WI38 (cell line): ENCODE results near the gene CEND1.

Source experiments
- H3K4me3 ChIP-seq: 2 replicates; pipeline ENCODE4 v1.5.1; 2011; ENCODE audit warnings: low read depth, mild to moderate bottlenecking, control low read depth, low read length
- TF ChIP-seq, protein P1 (sequence below): IDR thresholded peaks from 2 replicates; pipeline ENCODE4 v1.5.1; 2012; ENCODE audit warnings: low read depth, mild to moderate bottlenecking, control low read depth, low read length

CEND1 gene

GRCh38 chr11:789943-790342 lies at the start of gene CEND1:
Gene CEND1, minus strand, starts transcription at chr11:790090. Its CDS starts 1,514 bp downstream, at chr11:788576.
- TF ChIP-seq, protein P1, sequence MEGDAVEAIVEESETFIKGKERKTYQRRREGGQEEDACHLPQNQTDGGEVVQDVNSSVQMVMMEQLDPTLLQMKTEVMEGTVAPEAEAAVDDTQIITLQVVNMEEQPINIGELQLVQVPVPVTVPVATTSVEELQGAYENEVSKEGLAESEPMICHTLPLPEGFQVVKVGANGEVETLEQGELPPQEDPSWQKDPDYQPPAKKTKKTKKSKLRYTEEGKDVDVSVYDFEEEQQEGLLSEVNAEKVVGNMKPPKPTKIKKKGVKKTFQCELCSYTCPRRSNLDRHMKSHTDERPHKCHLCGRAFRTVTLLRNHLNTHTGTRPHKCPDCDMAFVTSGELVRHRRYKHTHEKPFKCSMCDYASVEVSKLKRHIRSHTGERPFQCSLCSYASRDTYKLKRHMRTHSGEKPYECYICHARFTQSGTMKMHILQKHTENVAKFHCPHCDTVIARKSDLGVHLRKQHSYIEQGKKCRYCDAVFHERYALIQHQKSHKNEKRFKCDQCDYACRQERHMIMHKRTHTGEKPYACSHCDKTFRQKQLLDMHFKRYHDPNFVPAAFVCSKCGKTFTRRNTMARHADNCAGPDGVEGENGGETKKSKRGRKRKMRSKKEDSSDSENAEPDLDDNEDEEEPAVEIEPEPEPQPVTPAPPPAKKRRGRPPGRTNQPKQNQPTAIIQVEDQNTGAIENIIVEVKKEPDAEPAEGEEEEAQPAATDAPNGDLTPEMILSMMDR = no peak
- peak within 1 kb of the TSS; percentile 46 for H3K4me3 ChIP-seq

DNA sequence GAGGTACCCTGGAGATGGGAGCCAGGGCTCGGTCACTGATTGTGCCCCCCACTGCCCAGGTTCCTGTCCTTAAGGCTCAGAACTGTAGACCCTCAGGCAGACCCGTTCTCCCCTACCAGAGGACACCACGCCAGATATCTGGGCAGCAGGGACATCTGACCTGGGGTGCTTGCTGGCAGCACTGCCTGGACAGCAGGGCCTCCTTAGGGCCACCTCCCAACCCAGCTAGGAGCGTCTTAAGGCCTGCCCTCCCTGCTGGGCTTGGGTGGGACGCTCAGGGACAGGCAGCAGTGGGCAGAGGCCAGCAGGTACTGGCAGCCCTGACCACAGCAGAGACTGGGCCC lies 49.4 kb upstream of the CEND1 start:
- TF ChIP-seq, protein P1 = no peak

GRCh38 chr11:838441-839279 lies 48.8 kb upstream of the CEND1 start:
- TF ChIP-seq, protein P1 = no peak
- H3K4me3 ChIP-seq = no peak overlapping the region

More for the DNA sequence above, 49.4 kb upstream of the CEND1 start:
- H3K4me3 ChIP-seq = no peak overlapping the region

GRCh38 chr11:837990-838307 lies 48.1 kb upstream of the CEND1 start:
- TF ChIP-seq, protein P1 = no peak

DNA sequence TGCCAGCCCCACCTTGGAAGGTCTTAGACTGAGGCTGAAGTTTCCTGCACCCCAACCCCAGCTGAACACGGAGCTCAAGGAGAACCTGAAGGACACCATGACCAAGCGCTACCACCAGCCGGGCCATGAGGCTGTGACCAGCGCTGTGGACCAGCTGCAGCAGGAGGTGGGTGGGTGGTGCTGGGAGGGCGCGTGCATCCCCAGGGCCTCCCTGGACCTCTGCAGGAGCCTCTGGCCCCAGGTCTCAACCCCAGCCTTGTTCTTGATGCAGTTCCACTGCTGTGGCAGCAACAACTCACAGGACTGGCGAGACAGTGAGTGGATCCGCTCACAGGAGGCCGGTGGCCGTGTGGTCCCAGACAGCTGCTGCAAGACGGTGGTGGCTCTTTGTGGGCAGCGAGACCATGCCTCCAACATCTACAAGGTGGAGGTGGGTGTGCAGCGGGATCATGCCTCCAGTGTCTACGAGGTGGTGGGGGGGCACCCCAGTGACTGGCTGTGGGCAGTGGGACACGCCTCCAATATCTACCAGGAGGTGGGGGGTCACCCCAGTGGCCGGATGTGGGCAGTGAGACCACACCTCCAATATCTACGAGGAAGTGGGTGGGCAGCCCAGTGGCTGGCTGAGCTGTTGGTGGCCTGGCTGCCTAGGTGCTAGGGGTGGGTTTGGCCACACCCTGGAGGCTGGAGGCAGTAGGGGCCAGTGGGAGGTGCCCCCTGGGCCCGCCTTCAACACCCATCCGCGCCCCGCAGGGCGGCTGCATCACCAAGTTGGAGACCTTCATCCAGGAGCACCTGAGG lies 47.5 kb upstream of the CEND1 start:
- H3K4me3 ChIP-seq = no peak overlapping the region
- TF ChIP-seq, protein P1 = no peak

More at GRCh38 chr11:837990-838307, 48.1 kb upstream of the CEND1 start:
- H3K4me3 ChIP-seq = no peak overlapping the region

GRCh38 chr11:836700-837099 lies 46.8 kb upstream of the CEND1 start:
- TF ChIP-seq, protein P1 = no peak

GRCh38 chr11:836274-836673 lies 46.4 kb upstream of the CEND1 start:
- TF ChIP-seq, protein P1 = no peak

More at GRCh38 chr11:836700-837099, 46.8 kb upstream of the CEND1 start:
- H3K4me3 ChIP-seq = no peak overlapping the region

More at GRCh38 chr11:836274-836673, 46.4 kb upstream of the CEND1 start:
- H3K4me3 ChIP-seq = no peak overlapping the region
